A673 (cell line): ENCODE measurements around the gene MRRF. TPM values are rescaled to one million over a fixed set of nuclear protein-coding genes. Genes with fewer than 3 reads are reported as not detected.

ENCODE experiments used
- BruUV-seq: library from RNA; stranded (reverse); fragments of 400-500 nt; replicated peaks from 2 replicates; lab custom pipeline; 2021; lab: Mats Ljungman, UMichigan
- CTCF ChIA-PET: fragments of 300-600 bp; sonication (Branson Sonifier 250); formaldehyde crosslinking; loops from one replicate; lab custom pipeline; 2022; ENCODE audit warnings: antibody characterized with exemption; lab: Charles Lee
- POLR2A ChIA-PET: fragments of 300-600 bp; sonication (Branson Sonifier 250); formaldehyde crosslinking; loops from one replicate; lab custom pipeline; 2022; ENCODE audit warnings: antibody characterized with exemption; ENCODE audit not compliant: low non-redundant PET; lab: Charles Lee
- DNase-seq: peaks from one replicate; pipeline ENCODE4 v3.0.0-alpha.2; 2015; ENCODE audit warnings: low spot score
- H3K27ac ChIP-seq: fragments of 200-600 bp; sonication (generic); 2 replicates; pipeline ENCODE4 v1.5.1; 2016; ENCODE audit warnings: mixed run types, low read depth, mild to moderate bottlenecking, mixed read lengths, antibody characterized with exemption, low read length; ENCODE audit not compliant: poor library complexity, severe bottlenecking
- H3K27me3 ChIP-seq: fragments of 200-600 bp; sonication (generic); replicated peaks from 2 replicates; pipeline ENCODE4 v1.6.1; 2017; ENCODE audit warnings: mixed run types, low read depth, mild to moderate bottlenecking, mixed read lengths, antibody characterized with exemption, low read length; ENCODE audit not compliant: insufficient read depth, poor library complexity
- H3K36me3 ChIP-seq: fragments of 200-600 bp; sonication (generic); 2 replicates; pipeline ENCODE4 v1.6.1; 2016; ENCODE audit warnings: mixed run types, mild to moderate bottlenecking, mixed read lengths, antibody characterized with exemption, low read length; ENCODE audit not compliant: insufficient read depth, poor library complexity, severe bottlenecking
- H3K4me1 ChIP-seq: fragments of 200-600 bp; sonication (generic); 2 replicates; pipeline ENCODE4 v1.6.1; 2017; ENCODE audit warnings: mixed run types, mild to moderate bottlenecking, mixed read lengths, antibody characterized with exemption, low read length; ENCODE audit not compliant: insufficient read depth, poor library complexity, severe bottlenecking
- H3K4me3 ChIP-seq: fragments of 200-600 bp; sonication (generic); 2 replicates; pipeline ENCODE4 v1.5.1; 2016; ENCODE audit warnings: low read depth, mixed run types, mild to moderate bottlenecking, mixed read lengths, low read length; ENCODE audit not compliant: poor library complexity, severe bottlenecking
- H3K9me3 ChIP-seq: fragments of 200-600 bp; sonication (generic); 2 replicates; pipeline ENCODE4 v1.6.1; 2016; ENCODE audit warnings: mixed run types, low read depth, mild to moderate bottlenecking, mixed read lengths, antibody characterized with exemption, low read length; ENCODE audit not compliant: poor library complexity, severe bottlenecking
- CTCF ChIP-seq: fragments of 300-800, 200-600 bp; sonication (generic); conservative IDR thresholded peaks from 2 replicates; pipeline ENCODE4 v1.5.1; 2017; ENCODE audit warnings: low read depth, mild to moderate bottlenecking, antibody characterized with exemption, low read length, moderate library complexity, mixed read lengths
- EZH2 ChIP-seq: fragments of 200-600 bp; sonication (generic); IDR thresholded peaks from 2 replicates; pipeline ENCODE4 v1.6.1; 2017; ENCODE audit warnings: borderline replicate concordance, low read depth, mild to moderate bottlenecking, mixed read lengths, antibody characterized with exemption, low read length; ENCODE audit not compliant: poor library complexity, severe bottlenecking
- intact Hi-C: fragments of 100-400 bp; cut with micrococcal nuclease; formaldehyde crosslinking; loops from one replicate; pipeline ENCODE4 v1.10.0; 2022; ENCODE audit not compliant: unreplicated experiment
- total RNA-seq: library from RNA; stranded (reverse); gene quantifications from 2 replicates; pipeline ENCODE4 v1.2.3, GENCODE V29; 2021

MRRF gene
- total RNA-seq, 1 experiment from 2014 or later, result 44.9 TPM

- Histone ChIP-seq H3K4me3 (no peak overlapping the region), H3K4me1 (no peaks in the 10 kb centered on the region), H3K27me3 (peaks cover 28% of the 10 kb centered on the region), H3K36me3 (no peaks in the 10 kb centered on the region), H3K9me3 (no peaks in the 10 kb centered on the region), H3K27ac (no peak overlapping the region)
- no peak for DNase-seq
- TF ChIP-seq CTCF, result no peak
- no peak for TF ChIP-seq EZH2
- CTCF ChIA-PET, result no interaction called here
- POLR2A ChIA-PET, result no interaction called here
- no TSS peak for BruUV-seq
- intact Hi-C loops, result no loop called here
Observed at GRCh38 chr9:122370303-122370702, 105.6 kb downstream of the MRRF start.

- no TSS peak for BruUV-seq
- CTCF ChIA-PET, result no interaction called here
- POLR2A ChIA-PET, result no interaction called here
- intact Hi-C loops, result no loop called here
- Histone ChIP-seq H3K9me3 (no peaks in the 10 kb centered on the region), H3K27ac (no peak within 1 kb of the TSS), H3K27me3 (peaks cover 28% of the 10 kb centered on the region), H3K4me1 (no peaks in the 10 kb centered on the region), H3K36me3 (no peaks in the 10 kb centered on the region), H3K4me3 (no peak within 1 kb of the TSS)
- peak; percentile 36 for TF ChIP-seq EZH2
- no peak for TF ChIP-seq CTCF
- no peak for DNase-seq
Observed at GRCh38 chr9:122370869-122371755, 106.4 kb downstream of the MRRF start, which contains the start of gene PTGS1. Gene PTGS1, plus strand, starts transcription at chr9:122371024. Its CDS starts 61 bp downstream, at chr9:122371085.

- CTCF ChIA-PET, result no interaction called here
Observed at GRCh38 chr9:122371846-122372245, 107.2 kb downstream of the MRRF start.

More at GRCh38 chr9:122371846-122372245, 107.2 kb downstream of the MRRF start:
- no peaks in the 10 kb centered on the region for H3K4me1 ChIP-seq
- H3K27ac ChIP-seq, result no peak overlapping the region
- H3K9me3 ChIP-seq, result no peaks in the 10 kb centered on the region
- H3K27me3 ChIP-seq, result peaks cover 28% of the 10 kb centered on the region
- POLR2A ChIA-PET, result interaction anchor here (0.5 kb wide), 1 partner anchor 212 kb away, joined by 3 read pairs; no protein-coding TSS in a partner anchor
- intact Hi-C loops, result no loop called here
- DNase-seq, result no peak
- TF ChIP-seq EZH2, result no peak
- no peak for TF ChIP-seq CTCF
- no peaks in the 10 kb centered on the region for H3K36me3 ChIP-seq
- no peak overlapping the region for H3K4me3 ChIP-seq
- no TSS peak for BruUV-seq
